ENCODE measurements around the gene TTLL7. TPM values are rescaled to one million over a fixed set of nuclear protein-coding genes. Genes with fewer than 3 reads are reported as not detected.

TTLL7 gene
- total RNA-seq, 3 donors from 2014 or later = 6.7 to 15.1 (median 10.8) TPM

DNA sequence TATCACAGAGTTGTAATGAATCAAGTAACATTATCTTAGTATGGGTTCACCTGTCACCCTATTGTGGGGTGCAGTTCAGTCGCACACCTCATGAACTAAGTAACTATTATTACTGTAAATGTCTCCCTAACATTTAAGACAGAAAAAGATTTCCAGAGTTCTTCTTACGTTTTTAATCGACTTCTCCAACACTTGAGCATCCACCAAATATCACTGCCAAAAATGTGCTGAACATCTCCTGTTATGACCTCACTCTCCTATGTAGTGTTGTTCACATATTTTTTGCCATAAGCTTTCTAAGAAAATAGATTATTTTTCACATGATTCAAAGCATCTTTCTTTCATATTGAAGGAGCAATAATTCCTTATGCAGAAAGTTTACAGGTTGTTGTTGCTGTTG, 1.3 kb downstream of the TTLL7 start:
- intact Hi-C loops (cut with DNase I; ENCODE audit: low total_unique reads) = no loop called here
- TF ChIP-seq POLR2A (IDR thresholded peaks at IDR 0.05) = no peak
- TF ChIP-seq CTCF (IDR thresholded peaks at IDR 0.05) = no peak
- no peak for TF ChIP-seq POLR2AphosphoS5 (IDR thresholded peaks at IDR 0.05)
- no peak overlapping the region for H3K27ac ChIP-seq
- no peak for DNase-seq (ENCODE audit: low spot score in 2 of 2)
- H3K4me1 ChIP-seq = no peaks in the 10 kb centered on the region
- H3K4me3 ChIP-seq = no peak overlapping the region
- H3K27me3 ChIP-seq = no peaks in the 10 kb centered on the region
- no peaks in the 10 kb centered on the region for H3K36me3 ChIP-seq
- H3K9me3 ChIP-seq = no peaks in the 10 kb centered on the region

- intact Hi-C loops (cut with DNase I; ENCODE audit: low total_unique reads) = no loop called here
- Histone ChIP-seq H3K4me3 (no peak overlapping the region), H3K9me3 (no peaks in the 10 kb centered on the region), H3K27me3 (no peaks in the 10 kb centered on the region), H3K36me3 (no peaks in the 10 kb centered on the region), H3K4me1 (no peaks in the 10 kb centered on the region), H3K27ac (no peak overlapping the region)
- TF ChIP-seq POLR2AphosphoS5 (IDR thresholded peaks at IDR 0.05) (no peak), CTCF (IDR thresholded peaks at IDR 0.05) (no peak), POLR2A (IDR thresholded peaks at IDR 0.05) (no peak)
- no peak for DNase-seq (ENCODE audit: low spot score in 2 of 2)
These were observed 2.3 kb downstream of the TTLL7 start for GRCh38 chr1:83996621-83997020.

DNA sequence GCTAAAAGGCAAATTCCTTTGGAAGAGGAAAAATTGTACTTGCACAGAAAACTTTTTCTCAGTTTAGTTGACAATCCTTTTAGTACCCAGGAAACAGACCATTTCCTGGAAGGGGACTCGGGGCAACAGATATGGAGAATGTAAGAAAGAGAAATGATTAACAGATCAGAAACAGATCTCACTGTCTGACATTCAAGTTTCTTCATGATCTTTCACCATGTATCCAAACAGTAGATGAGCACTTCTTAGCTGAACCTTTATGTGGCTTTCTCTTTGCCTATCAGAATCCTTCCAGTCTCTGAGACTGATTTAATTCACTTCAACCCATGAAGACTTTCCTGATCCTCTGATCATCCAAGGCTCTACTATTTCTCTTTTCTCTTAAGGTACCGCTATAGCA, 2.7 kb downstream of the TTLL7 start:
- DNase-seq (ENCODE audit: low spot score in 2 of 2) = no peak
- Histone ChIP-seq H3K27ac (no peak overlapping the region), H3K27me3 (no peaks in the 10 kb centered on the region), H3K36me3 (no peaks in the 10 kb centered on the region), H3K4me1 (no peaks in the 10 kb centered on the region), H3K4me3 (no peak overlapping the region), H3K9me3 (no peaks in the 10 kb centered on the region)
- no peak for TF ChIP-seq CTCF (IDR thresholded peaks at IDR 0.05)
- no peak for TF ChIP-seq POLR2AphosphoS5 (IDR thresholded peaks at IDR 0.05)
- TF ChIP-seq POLR2A (IDR thresholded peaks at IDR 0.05) = no peak
- intact Hi-C loops (cut with DNase I; ENCODE audit: low total_unique reads) = no loop called here

DNA sequence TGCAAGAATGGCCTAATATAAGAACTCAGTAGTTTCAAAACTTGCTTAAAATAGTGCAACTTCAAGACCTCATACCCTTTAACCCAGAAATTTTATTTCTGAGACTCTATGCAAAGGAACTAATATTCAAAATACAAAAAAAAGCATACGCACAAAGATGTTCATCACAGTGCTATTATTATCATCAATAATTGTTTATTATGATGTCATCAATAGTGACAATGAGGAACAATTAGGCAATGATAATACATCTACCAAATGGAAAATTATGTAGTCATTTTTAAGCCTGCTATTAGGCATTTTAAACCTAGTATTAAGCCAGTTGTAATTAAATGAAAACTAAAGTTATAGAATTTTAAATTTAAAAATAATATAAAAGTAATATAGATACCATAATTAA, 3.3 kb downstream of the TTLL7 start:
- no peak overlapping the region for H3K27ac ChIP-seq
- TF ChIP-seq POLR2AphosphoS5 (IDR thresholded peaks at IDR 0.05) = no peak
- no peak for TF ChIP-seq POLR2A (IDR thresholded peaks at IDR 0.05)
- TF ChIP-seq CTCF (IDR thresholded peaks at IDR 0.05) = no peak
- no peaks in the 10 kb centered on the region for H3K36me3 ChIP-seq
- H3K4me3 ChIP-seq = no peak overlapping the region
- no peaks in the 10 kb centered on the region for H3K4me1 ChIP-seq
- no peak for DNase-seq (ENCODE audit: low spot score in 2 of 2)
- intact Hi-C loops (cut with DNase I; ENCODE audit: low total_unique reads) = no loop called here
- no peaks in the 10 kb centered on the region for H3K27me3 ChIP-seq
- no peaks in the 10 kb centered on the region for H3K9me3 ChIP-seq

GRCh38 chr1:83994111-83994510, 4.8 kb downstream of the TTLL7 start:
- DNase-seq (ENCODE audit: low spot score in 2 of 2) = no peak
- no peaks in the 10 kb centered on the region for H3K9me3 ChIP-seq
- no peaks in the 10 kb centered on the region for H3K27me3 ChIP-seq
- TF ChIP-seq POLR2AphosphoS5 (IDR thresholded peaks at IDR 0.05) (no peak), CTCF (IDR thresholded peaks at IDR 0.05) (no peak), POLR2A (IDR thresholded peaks at IDR 0.05) (no peak)
- intact Hi-C loops (cut with DNase I; ENCODE audit: low total_unique reads) = no loop called here
- no peaks in the 10 kb centered on the region for H3K4me1 ChIP-seq
- no peak overlapping the region for H3K27ac ChIP-seq
- no peak overlapping the region for H3K4me3 ChIP-seq
- H3K36me3 ChIP-seq = no peaks in the 10 kb centered on the region
